Kasumi-1 (cell line): Measurements from ENCODE around the gene PDLIM7.

Experiments used
- DNase-seq, 2 experiments: peaks; one replicate each; lab custom pipeline; 2025; lab: John Stamatoyannopoulos, UW

Gene PDLIM7

GRCh38 chr5:177524539-177524900 lies 27.1 kb upstream of the PDLIM7 start:
- DNase-seq, result no peak

GRCh38 chr5:177523711-177524538 lies 26.5 kb upstream of the PDLIM7 start:
- DNase-seq, result no peak

GRCh38 chr5:177520916-177521513 lies 23.6 kb upstream of the PDLIM7 start:
- DNase-seq, result no peak

- DNase-seq, result no peak
Measured at GRCh38 chr5:177520271-177520670, 22.9 kb upstream of the PDLIM7 start.

GRCh38 chr5:177519463-177520235 lies 22.2 kb upstream of the PDLIM7 start:
- DNase-seq, result no peak

- peak; percentile 98 to 99 for DNase-seq
Measured at GRCh38 chr5:177516601-177517568, 19.5 kb upstream of the PDLIM7 start, which contains the start of gene DDX41. DDX41 (minus strand) TSS chr5:177516961; CDS start chr5:177516945, 16 bp downstream.

- no peak for DNase-seq
Measured at GRCh38 chr5:177515580-177515979, 18.2 kb upstream of the PDLIM7 start.

GRCh38 chr5:177514541-177514940 lies 17.1 kb upstream of the PDLIM7 start:
- no peak for DNase-seq

GRCh38 chr5:177513500-177513899 lies 16.1 kb upstream of the PDLIM7 start:
- no peak for DNase-seq

- DNase-seq, result no peak
Measured at GRCh38 chr5:177512736-177513380, 15.5 kb upstream of the PDLIM7 start.

- DNase-seq, result no peak
Measured at GRCh38 chr5:177511796-177512675, 14.6 kb upstream of the PDLIM7 start.

- no peak for DNase-seq
Measured at GRCh38 chr5:177511181-177511580, 13.8 kb upstream of the PDLIM7 start.

GRCh38 chr5:177510567-177511053 lies 13.2 kb upstream of the PDLIM7 start:
- peak; percentile 71 to 85 for DNase-seq

GRCh38 chr5:177509991-177510566 lies 12.7 kb upstream of the PDLIM7 start:
- DNase-seq, result peak in 1 of 2 experiments; percentile 47

GRCh38 chr5:177509381-177509951 lies 12.1 kb upstream of the PDLIM7 start, which contains the start of gene DOK3:
DOK3 (minus strand) TSS chr5:177509826; CDS start chr5:177509540, 286 bp downstream.
- DNase-seq, result peak; percentile 34 to 49

GRCh38 chr5:177508837-177509236 lies 11.4 kb upstream of the PDLIM7 start:
- peak; percentile 68 to 83 for DNase-seq

GRCh38 chr5:177508221-177508611 lies 10.8 kb upstream of the PDLIM7 start:
- DNase-seq, result no peak

GRCh38 chr5:177507596-177508220 lies 10.3 kb upstream of the PDLIM7 start:
- DNase-seq, result peak; percentile 50 to 62
